Activated effector memory CD4-positive, alpha-beta T cell treated with anti-CD3 and anti-CD28 coated beads, Interleukin-2, amount 50 U/mL, for 16 hours (primary cell): ENCODE data around the gene RTL10.
"Not testable (repeated sequence)": the region's sequence is repeated elsewhere in the genome, so short reads cannot be mapped to it uniquely, and the experiment has no call there.

Experiments used
- DNase-seq: peaks from one replicate; pipeline ENCODE4 v3.0.0-alpha.2; 2020

The RTL10 gene

GRCh38 chr22:19888131-19888746 is 33.6 kb upstream of the RTL10 start:
- DNase-seq: no peak

DNA sequence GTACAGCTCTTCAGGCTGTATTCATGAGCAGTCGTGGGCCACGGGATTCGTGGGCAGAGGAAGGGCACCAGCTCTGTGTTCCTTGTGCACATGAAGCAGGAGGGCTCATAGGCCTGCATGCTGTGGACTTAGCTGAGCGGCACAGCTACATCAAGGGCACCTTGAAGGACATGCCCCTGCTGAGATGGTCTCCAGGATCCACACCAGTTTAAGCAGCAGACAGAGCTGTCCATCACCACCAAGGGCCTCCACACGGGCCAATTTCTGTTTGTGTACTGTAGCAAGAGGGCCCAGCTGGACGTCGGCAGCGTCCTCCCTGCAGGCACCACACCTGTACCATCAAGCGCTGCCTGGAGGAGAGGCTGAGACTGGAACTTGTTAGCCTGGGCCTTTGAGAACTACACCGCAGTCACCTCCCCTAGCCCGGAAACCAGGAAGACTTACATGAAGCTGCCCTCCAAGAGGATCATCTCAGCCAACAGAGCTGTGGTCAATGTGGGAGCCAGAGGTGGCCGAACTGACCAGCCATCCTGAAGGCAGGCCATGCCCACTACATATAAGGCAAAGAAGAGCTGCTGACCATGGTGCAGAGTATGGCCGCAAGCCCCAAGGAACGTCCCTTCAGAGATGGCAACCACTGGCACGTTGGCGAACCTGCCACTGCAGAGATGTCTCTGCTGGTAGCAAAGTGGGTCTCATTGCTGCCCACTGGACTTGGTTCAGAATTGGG is 32.7 kb upstream of the RTL10 start:
- DNase-seq: no peak

DNA sequence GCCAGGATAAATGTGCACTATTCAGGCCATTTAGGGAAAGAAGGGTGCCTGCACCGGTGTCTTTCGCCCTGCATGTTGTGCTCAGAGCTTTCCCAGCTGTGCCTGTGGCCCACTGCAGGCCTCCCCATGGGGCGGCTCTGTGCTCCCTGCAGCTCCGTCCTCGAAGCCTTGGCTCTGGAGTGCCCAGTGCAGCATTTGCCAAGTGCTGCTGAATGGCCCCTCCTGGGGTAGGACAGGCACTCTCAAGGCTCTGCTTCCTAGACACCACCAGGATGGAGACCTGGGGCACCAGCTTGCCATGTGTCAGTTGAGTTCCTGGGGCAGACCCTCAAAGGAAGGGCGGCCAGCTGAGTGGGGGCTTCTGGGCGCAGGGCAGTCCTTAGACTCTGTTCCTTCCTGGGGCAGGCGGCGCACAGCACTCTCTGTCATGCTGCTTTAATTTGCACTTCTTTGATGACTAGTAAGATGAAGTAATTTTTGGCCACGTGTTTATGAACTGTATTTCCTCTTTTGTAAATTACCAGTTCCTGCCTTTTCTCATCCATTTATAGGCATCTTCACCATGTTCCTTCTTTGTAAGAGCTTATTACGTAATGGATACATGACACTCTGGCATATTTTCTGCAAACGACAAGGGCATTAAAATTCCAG is 32.1 kb upstream of the RTL10 start:
- DNase-seq: peak; percentile 72

DNA sequence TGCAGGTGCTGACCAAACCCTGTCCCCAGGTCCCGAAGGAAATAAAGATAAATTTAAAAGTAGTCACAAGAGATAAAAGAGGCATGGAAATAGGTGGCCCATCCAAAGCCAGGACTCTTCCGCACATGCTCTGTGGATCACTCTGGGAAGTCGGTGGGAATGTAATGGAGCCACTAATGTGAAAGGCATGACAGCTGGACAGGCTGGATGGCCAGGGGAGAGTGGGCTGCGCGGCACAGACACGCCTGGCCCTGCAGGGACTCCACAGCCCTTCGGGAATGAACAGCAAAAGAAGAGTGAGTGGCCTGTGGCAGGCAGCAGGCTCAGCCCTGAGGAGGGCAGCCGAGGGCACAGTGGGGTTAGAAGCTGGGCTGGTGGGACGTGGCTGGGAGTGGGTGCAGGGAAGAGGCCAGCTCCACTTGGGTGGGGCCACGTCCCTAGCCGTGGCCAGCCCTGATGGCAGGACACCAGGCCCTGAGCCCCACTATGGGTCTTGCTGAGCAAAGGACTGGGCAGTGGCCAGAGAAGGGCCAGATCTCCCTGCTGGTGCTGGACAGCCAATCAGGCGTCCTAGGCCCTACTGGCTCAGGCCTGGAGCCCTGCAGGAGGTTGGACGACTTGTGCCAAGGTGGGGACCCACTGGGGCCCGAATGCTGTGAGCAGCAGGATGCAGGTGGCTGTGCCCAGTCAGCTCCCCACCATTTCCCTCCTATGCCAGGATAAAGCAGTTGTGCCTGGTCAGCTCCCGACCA is 31.3 kb upstream of the RTL10 start:
- peak; percentile 52 for DNase-seq

DNA sequence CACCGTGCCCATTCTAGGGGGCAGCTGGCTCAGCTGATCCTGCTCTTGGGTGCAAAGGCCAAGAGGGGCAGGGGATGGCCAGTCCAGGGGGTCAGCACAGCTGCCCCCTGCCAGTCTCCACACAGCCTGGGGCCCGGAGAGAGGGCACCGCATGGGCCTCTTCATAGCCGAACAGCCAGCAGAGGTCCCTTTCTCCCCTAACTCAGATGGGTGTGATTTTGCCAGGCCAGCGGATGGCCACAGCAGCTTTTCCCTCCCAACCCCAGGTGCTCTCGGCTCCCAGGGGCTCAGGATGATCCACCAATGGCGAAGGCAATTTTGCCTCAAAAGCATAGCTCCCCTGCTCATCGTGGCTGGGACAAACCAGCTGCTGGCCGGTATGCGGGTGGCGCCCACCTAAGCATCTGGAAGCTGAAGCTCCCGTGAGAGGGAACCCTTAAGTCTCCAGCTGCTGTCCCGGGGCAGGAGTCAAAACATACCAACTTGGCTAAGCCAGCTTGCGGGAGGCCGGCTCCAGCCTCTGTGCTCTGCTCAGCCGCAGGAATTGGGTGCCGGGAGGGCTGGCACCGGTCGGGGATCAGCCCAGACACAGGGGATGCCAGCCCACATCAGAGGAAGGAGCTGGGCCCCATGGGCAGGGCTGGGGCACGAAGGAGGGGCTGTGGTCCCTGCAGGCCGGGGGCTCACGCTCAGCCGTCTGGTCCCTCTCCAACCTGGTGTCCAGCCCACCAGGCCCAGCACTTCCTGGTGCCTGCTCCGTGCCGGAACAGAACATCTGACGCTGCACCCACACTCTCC is 30.5 kb upstream of the RTL10 start:
- peak; percentile 57 for DNase-seq

DNA sequence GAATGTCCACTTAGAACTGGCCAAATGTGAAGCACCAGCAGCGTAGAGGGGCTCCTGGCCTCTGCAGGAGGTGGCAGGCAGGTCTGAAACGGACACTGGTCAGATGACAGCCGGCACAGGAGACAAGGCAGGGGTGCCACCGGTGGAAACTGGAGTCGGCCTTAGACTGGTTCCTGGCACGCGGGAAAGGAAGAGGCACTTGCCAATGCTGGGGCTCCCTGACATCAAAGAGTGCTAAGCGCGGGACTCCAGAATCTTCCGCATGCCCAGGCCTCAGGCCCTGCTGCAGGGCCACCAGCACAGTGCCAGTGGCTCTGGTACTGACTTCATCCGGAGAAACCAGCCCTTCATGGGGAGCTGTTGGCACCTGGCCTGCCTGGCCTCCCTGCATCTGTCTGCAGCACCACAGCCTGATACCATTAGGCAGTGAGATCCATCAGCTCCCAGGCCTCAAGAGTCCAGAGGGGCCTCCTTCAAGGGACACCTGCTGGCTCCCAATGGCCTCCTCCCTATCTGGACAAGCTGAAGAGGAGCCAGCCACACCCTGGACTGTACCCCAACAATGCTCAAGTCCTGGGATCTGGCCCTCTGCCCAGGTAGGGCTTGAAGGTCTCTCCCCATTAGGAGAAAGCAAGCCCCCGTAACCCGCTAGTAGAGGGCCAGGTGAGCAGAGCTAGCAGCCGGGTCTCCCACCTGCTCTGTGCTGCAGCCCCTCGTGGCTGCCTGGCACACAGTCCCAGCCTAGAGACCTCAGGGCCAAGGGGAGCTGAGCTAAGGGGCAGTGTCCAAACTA is 29.7 kb upstream of the RTL10 start:
- peak; percentile 58 for DNase-seq

DNA sequence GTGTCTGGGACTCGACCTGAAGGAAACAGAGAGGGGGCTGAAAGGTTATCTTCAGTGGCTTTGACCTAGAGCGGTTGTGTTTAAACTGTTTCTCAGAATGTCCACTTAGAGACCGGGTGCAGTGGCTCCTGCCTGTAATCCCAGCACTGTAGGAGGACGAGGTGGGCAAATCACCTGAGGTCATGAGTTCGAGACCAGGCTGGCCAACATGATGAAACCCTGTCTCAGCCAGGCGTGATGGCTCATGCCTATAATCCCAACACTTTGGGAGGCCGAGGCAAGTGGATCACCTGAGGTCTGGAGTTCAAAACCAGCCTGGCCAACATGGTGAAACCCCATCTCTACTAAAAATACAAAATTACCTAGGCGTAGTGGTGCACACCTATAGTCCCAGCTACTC is 28.8 kb upstream of the RTL10 start:
- not testable (repeated sequence) for DNase-seq

- DNase-seq: peak; percentile 57
These were observed 28.0 kb upstream of the RTL10 start for GRCh38 chr22:19882446-19883381.

- peak; percentile 42 for DNase-seq
These were observed 26.3 kb upstream of the RTL10 start for GRCh38 chr22:19880786-19881569.

DNA sequence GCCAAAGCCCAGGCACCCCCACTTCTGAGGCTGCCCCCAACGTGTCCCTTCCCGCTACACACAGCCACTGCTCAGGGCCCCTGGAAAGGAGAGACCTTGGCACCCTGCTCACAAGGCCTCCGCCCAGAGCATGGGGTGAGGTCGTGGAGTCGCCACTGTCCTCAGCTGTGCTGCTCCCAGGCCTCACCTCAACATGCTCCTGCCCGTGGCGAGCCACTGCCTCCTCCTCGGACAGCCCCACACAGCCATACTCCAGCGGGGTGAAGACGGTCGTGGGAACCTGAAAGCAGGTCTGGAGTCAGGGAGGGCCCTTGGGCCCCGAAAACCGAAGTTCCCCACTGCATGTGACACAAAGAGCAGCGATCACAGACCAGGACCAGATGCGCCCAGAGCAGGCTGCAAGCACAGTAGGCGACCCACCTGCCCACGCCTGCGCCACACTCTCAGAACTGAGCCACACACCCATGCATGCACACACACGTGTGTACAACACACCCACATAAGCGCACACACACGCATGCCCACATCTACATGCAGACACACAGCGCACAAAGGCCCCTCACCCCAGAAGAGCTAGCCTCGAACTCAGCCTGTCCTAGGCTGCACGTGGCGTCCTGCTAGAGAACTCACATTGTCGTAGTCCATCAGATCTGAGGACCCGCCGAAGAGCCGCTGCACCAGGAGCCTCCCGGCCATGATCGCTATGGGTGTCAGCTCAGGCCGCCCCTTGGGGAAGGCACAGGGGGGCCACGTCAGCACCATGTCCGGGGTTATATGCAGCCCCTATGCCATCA is 25.5 kb upstream of the RTL10 start:
- DNase-seq: peak; percentile 58

DNA sequence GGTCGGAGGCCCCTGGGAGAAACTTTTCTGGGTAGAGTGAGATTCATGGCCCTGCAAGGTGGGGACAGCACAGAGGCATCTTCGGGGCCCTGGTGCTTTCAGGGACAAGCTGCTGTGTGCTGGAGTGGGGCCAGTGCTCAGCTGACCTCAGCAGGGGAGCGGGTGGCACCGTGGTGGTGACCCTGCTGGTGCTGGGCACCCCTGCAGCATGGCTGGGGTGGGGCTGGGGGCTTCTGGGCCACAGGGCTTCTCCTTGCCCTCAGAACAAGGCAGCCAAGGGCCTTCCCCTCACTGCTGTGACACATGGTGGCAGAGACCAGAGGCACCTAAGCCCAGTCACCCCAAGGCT is 24.9 kb upstream of the RTL10 start:
- no peak for DNase-seq

DNA sequence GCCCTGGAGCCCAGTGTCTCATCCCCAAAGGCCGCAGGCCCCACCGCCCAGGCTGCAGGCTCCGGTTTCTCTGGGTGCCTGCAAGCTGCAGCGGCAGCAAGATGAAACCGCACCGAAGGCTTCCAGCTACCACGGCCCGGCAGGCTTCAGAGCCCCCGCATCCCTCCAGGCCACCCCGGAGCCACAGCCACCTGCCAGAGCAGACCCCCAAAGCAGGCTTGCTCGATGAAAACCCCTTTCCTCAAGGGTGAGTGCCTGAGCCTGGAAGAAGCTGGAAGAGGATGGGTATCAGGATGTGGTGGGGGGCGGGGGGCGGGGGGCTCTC is 24.5 kb upstream of the RTL10 start:
- DNase-seq: peak; percentile 31

GRCh38 chr22:19878461-19879245 is 24.0 kb upstream of the RTL10 start:
- DNase-seq: peak; percentile 53

GRCh38 chr22:19877626-19878339 is 23.1 kb upstream of the RTL10 start:
- peak; percentile 59 for DNase-seq

DNA sequence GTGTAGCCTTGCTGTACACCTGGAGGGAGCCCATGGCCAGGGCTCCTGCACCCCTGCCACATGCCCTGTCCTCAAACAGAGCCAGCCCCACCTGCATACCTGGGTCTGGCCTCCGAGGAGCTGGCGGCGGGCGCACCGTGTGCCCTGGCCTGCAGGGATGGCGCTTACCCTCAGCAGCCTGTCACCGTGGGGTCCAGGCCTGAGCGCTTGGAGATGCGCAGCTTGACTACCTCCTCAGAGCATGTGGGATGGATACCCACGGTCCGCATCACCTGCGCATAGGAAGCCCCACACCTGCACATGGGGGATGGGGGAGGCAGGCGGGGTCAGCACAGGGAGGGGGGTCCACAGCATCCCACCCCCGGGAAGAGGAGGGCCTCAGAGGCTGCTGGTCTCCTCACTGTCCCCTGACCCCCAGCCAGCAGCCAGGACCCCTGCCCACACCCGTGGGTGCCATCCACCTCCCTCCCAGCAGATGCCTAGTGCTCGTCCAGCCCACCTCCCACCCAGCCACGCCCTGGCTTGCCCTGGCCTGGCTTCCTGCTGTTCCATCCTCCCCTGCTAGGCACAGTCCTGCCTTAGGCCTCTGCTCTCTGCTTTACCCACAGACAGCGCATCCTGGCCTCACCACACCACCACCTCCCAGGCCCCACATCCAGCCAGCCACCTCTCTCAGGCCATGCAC is 22.4 kb upstream of the RTL10 start:
- peak; percentile 55 for DNase-seq

DNA sequence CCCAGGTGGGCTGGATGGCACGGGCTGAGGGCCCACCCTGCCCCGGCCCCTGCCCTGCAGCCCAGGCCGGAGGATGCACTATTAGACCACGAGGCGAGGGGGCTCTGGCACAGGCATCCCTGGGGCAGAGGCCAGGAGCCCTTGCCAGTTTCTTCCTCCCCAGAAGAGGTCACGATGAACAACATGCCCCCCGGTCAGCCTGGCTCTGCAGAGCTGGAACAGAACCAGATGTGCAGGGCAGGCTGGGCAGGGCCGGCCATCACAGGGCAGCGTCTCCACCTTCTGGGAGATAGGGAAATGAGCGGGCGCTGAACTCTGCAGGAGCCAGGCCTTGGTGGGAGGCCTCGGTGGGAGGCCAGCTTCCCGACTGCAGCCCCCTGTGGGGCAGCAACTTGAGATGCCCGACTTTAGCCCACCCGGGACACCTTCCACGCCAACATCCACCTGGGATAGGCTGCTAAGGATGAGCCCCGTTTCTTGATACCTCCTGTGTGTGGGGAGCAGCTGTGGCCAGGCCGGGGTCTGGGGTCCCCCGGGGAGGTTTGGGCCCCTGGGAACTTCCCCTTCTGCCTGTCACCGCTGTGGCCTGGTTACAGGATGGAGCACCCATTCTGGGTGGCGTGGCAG is 21.8 kb upstream of the RTL10 start:
- peak; percentile 61 for DNase-seq
